CD14-positive monocyte (primary cell): ENCODE data around the gene NUDT8. TPM values are rescaled to one million over a fixed set of nuclear protein-coding genes. Genes with fewer than 3 reads are reported as not detected.

Experiments used
- DNase-seq, 3 donors: peaks; one replicate each; pipeline ENCODE4 v3.0.0-alpha.2; 2011 to 2022
- H2AFZ ChIP-seq: 2 replicates; pipeline ENCODE4 v1.6.0; 2012; ENCODE audit warnings: mild to moderate bottlenecking, low read depth, low read length, inconsistent platforms; ENCODE audit not compliant: insufficient read depth, poor library complexity, severe bottlenecking
- H3K27ac ChIP-seq, 2 donors: 1 replicate in 1 of 2; 2 replicates in 1 of 2; pipeline ENCODE4 v1.5.1; 2012 to 2013; ENCODE audit warnings: low read length in 2 of 2, control low read depth in 1 of 2, inconsistent platforms in 1 of 2, low read depth in 1 of 2, mild to moderate bottlenecking in 1 of 2
- H3K27me3 ChIP-seq, 2 donors: one replicate each; pipeline versions ENCODE4 v1.6.0 to v1.6.1; 2011 to 2013; ENCODE audit warnings: low read length in 2 of 2; ENCODE audit not compliant: control insufficient read depth in 2 of 2, insufficient read depth in 2 of 2
- H3K36me3 ChIP-seq, 2 donors: replicated peaks in 1 of 2; 1 replicate in 1 of 2; 2 replicates in 1 of 2; pipeline versions ENCODE4 v1.5.1 to v1.6.1; 2012 to 2013; ENCODE audit warnings: low read length in 2 of 2, control low read depth in 1 of 2, inconsistent platforms in 1 of 2, mild to moderate bottlenecking in 1 of 2; ENCODE audit not compliant: insufficient read depth in 2 of 2, control insufficient read depth in 1 of 2
- H3K4me1 ChIP-seq, 2 donors: 1 replicate in 1 of 2; 2 replicates in 1 of 2; pipeline versions ENCODE4 v1.5.1 to v1.6.1; 2012 to 2013; ENCODE audit warnings: low read length in 2 of 2, control low read depth in 1 of 2, inconsistent platforms in 1 of 2, mild to moderate bottlenecking in 1 of 2, moderate library complexity in 1 of 2; ENCODE audit not compliant: insufficient read depth in 2 of 2, control insufficient read depth in 1 of 2
- H3K4me2 ChIP-seq: replicated peaks from 2 replicates; pipeline ENCODE3; 2012; ENCODE audit warnings: low read length, moderate library complexity, mild to moderate bottlenecking; ENCODE audit not compliant: poor library complexity, severe bottlenecking; ENCODE audit errors: extremely low read depth
- H3K4me3 ChIP-seq, 3 experiments: fragments of 200-600 bp in 1 of 3; sonication (generic) in 1 of 3; replicated peaks in 1 of 3; 1 replicate in 2 of 3; 2 replicates in 1 of 3; pipeline ENCODE4 v1.5.1; 2011 to 2013; ENCODE audit warnings: low read length in 3 of 3, mild to moderate bottlenecking in 3 of 3, control low read depth in 2 of 3, low read depth in 2 of 3, inconsistent platforms in 1 of 3, moderate library complexity in 1 of 3
- H3K79me2 ChIP-seq: 2 replicates; pipeline ENCODE4 v1.6.0; 2012; ENCODE audit warnings: mild to moderate bottlenecking, control low read depth, inconsistent platforms, low read length, moderate library complexity; ENCODE audit not compliant: insufficient read depth
- H3K9ac ChIP-seq: 2 replicates; pipeline ENCODE4 v1.6.0; 2017; ENCODE audit warnings: low read length, mild to moderate bottlenecking; ENCODE audit not compliant: insufficient read depth, poor library complexity, severe bottlenecking
- H3K9me3 ChIP-seq, 2 donors: replicated peaks in 1 of 2; 1 replicate in 1 of 2; 2 replicates in 1 of 2; pipeline versions ENCODE4 v1.5.1 to v1.6.1; 2012 to 2013; ENCODE audit warnings: low read length in 2 of 2, control low read depth in 1 of 2; ENCODE audit not compliant: control insufficient read depth in 1 of 2, insufficient read depth in 1 of 2
- H4K20me1 ChIP-seq: 2 replicates; pipeline ENCODE4 v1.6.0; 2012; ENCODE audit warnings: mild to moderate bottlenecking, low read length, control low read depth, moderate library complexity; ENCODE audit not compliant: insufficient read depth
- H3K27ac Mint-ChIP-seq, 7 donors: one replicate each; pipeline ENCODE4 v1.8.0; 2020; ENCODE audit warnings: mild to moderate bottlenecking in 7 of 7, mixed read lengths in 7 of 7, moderate library complexity in 6 of 7, inconsistent platforms in 2 of 7
- H3K27me3 Mint-ChIP-seq, 3 donors: one replicate each; pipeline ENCODE4 v1.8.0; 2021 to 2022; ENCODE audit warnings: low read depth in 3 of 3, mild to moderate bottlenecking in 3 of 3, mixed read lengths in 3 of 3, moderate library complexity in 3 of 3, inconsistent platforms in 1 of 3
- H3K36me3 Mint-ChIP-seq, 2 donors: one replicate each; pipeline ENCODE4 v1.8.0; 2020; ENCODE audit warnings: mixed read lengths in 2 of 2, inconsistent platforms in 1 of 2, mild to moderate bottlenecking in 1 of 2
- H3K4me1 Mint-ChIP-seq: one replicate; pipeline ENCODE4 v1.8.0; 2020; ENCODE audit warnings: mild to moderate bottlenecking, mixed read lengths
- H3K4me3 Mint-ChIP-seq, 2 donors: one replicate each; pipeline ENCODE4 v1.8.0; 2020; ENCODE audit warnings: mild to moderate bottlenecking in 2 of 2, mixed read lengths in 2 of 2, moderate library complexity in 1 of 2
- H3K9me3 Mint-ChIP-seq, 7 donors: one replicate each; pipeline ENCODE4 v1.8.0; 2020 to 2022; ENCODE audit warnings: mixed read lengths in 7 of 7, mild to moderate bottlenecking in 6 of 7, moderate library complexity in 6 of 7, inconsistent platforms in 2 of 7
- WGBS: methylation state at CpG from one replicate; pipeline ENCODE4 v1.1.5; 2013; ENCODE audit warnings: missing lambda C conversion rate; ENCODE audit not compliant: insufficient coverage; 5-methylcytosine and 5-hydroxymethylcytosine counted together
- intact Hi-C, 2 donors: fragments of 100-400 bp; cut with micrococcal nuclease; formaldehyde crosslinking; loops; one replicate each; pipeline versions ENCODE4 v1.15.0 to v1.15.1; 2023
- polyA plus RNA-seq, 3 donors: library from polyadenylated mRNA; depleted of rRNA in 1 of 3; unstranded in 2 of 3; stranded (reverse) in 1 of 3; fragments of 300-500 nt in 2 of 3; fragments of >200 nt in 1 of 3; fragmentation: Illumina TruSeq in 2 of 3; gene quantifications; 1 replicate in 2 of 3; 2 replicates in 1 of 3; pipeline ENCODE4 v1.2.3, GENCODE V29; 2012 to 2021
- small RNA-seq: library from RNA; depleted of rRNA; stranded (forward); fragments of <200 nt; gene quantifications from one replicate; pipeline ENCODE3, GENCODE V24; 2012; ENCODE audit warnings: low read depth; ENCODE audit not compliant: insufficient read length
- TF ChIP-seq, protein P1 (sequence below): fragments of 200-600 bp; IDR thresholded peaks from one replicate; pipeline ENCODE4 v1.8.0; 2022; ENCODE audit warnings: antibody characterized with exemption, mild to moderate bottlenecking

The NUDT8 gene
- polyA plus RNA-seq, 3 donors, result 0.92 to 1.4 (median 1.3) TPM

DNA sequence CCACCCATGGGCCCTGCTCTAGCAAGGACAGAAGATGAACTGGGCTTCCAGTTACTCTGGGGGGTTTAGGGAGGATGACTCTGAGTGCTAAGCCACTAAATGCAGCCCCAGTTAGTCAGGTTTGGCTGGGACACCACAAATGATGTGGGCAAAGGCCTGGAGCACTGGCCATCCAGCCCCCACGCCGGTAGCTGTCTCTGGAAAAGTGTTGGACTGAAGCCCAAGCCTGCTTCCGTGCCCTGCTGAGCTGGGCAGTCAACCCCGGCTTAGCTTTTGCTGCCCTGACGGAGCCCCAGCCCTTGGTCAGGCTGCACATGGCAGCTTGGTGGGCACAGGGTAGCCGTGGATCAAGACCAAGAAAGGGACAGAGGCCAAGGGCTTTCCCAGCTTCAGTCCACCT is 51.8 kb downstream of the NUDT8 start:
- Histone ChIP-seq H3K79me2 (no peaks in the 10 kb centered on the region), H3K4me1 (peaks cover 22 to 23% of the 10 kb centered on the region in 2 donors), H3K4me3 (no peak overlapping the region), H4K20me1 (no peaks in the 10 kb centered on the region), H3K36me3 (no peaks in the 10 kb centered on the region), H3K27ac (no peak overlapping the region), H3K9me3 (no peaks in the 10 kb centered on the region), H3K4me2 (no peak overlapping the region), H3K9ac (no peak overlapping the region), H3K27me3 (no peaks in the 10 kb centered on the region), H2AFZ (no peak overlapping the region)
- WGBS, result 92% methylated on average over 6 of the region's 6 CpGs
- H3K9me3 Mint-ChIP-seq, result no peaks in the 10 kb centered on the region
- intact Hi-C loops, result no loop called here
- no peak for DNase-seq
- no peak overlapping the region for H3K27ac Mint-ChIP-seq
- H3K36me3 Mint-ChIP-seq, result no peaks in the 10 kb centered on the region
- H3K27me3 Mint-ChIP-seq, result peaks cover 8 to 23% (median 16%) of the 10 kb centered on the region in 3 donors
- no peak overlapping the region for H3K4me3 Mint-ChIP-seq
- TF ChIP-seq, protein P1, sequence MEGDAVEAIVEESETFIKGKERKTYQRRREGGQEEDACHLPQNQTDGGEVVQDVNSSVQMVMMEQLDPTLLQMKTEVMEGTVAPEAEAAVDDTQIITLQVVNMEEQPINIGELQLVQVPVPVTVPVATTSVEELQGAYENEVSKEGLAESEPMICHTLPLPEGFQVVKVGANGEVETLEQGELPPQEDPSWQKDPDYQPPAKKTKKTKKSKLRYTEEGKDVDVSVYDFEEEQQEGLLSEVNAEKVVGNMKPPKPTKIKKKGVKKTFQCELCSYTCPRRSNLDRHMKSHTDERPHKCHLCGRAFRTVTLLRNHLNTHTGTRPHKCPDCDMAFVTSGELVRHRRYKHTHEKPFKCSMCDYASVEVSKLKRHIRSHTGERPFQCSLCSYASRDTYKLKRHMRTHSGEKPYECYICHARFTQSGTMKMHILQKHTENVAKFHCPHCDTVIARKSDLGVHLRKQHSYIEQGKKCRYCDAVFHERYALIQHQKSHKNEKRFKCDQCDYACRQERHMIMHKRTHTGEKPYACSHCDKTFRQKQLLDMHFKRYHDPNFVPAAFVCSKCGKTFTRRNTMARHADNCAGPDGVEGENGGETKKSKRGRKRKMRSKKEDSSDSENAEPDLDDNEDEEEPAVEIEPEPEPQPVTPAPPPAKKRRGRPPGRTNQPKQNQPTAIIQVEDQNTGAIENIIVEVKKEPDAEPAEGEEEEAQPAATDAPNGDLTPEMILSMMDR, result no peak
- H3K4me1 Mint-ChIP-seq, result peaks cover 26% of the 10 kb centered on the region

Small RNA genes within 50 kb of the gene (small RNA-seq; reads per million reads assigned to genes)
- not detected for gene AP003385.3

Other genes starting within 250 kb of the NUDT8 start
- 10 to 100 TPM in 1 of 3 donors, 1 to 10 TPM in 2; 3.7 to 31.7 (median 3.8) TPM for gene RAD9A, start 238.0 kb downstream of the NUDT8 start, polyA plus RNA-seq
- gene PPP1CA, start 228.1 kb downstream of the NUDT8 start, polyA plus RNA-seq, result 100 to 1,000 TPM; 209 to 551 (median 461) TPM
- 10 to 100 TPM; 68.6 to 72.9 (median 71.6) TPM for gene TBC1D10C, start 225.9 kb downstream of the NUDT8 start, polyA plus RNA-seq
- gene CARNS1, start 214.3 kb downstream of the NUDT8 start, polyA plus RNA-seq, result under 1 TPM in 1 of 3 donors, not detected in 2; 0.09 TPM
- gene RPS6KB2, start 201.4 kb downstream of the NUDT8 start, polyA plus RNA-seq, result 100 to 1,000 TPM in 1 of 3 donors, 10 to 100 TPM in 2; 51.6 to 101 (median 53.8) TPM
- 10 to 100 TPM in 1 of 3 donors, 1 to 10 TPM in 2; 2.1 to 14.3 (median 2.8) TPM for gene PTPRCAP, start 192.3 kb downstream of the NUDT8 start, polyA plus RNA-seq
- gene CORO1B, start 186.5 kb downstream of the NUDT8 start, polyA plus RNA-seq, result 100 to 1,000 TPM; 105 to 151 (median 106) TPM
- gene GPR152, start 177.2 kb downstream of the NUDT8 start, polyA plus RNA-seq, result not detected
- 1 to 10 TPM in 1 of 3 donors, under 1 TPM in 1, not detected in 1; 0.28 to 1.7 TPM for gene CABP4, start 174.6 kb downstream of the NUDT8 start, polyA plus RNA-seq
- 100 to 1,000 TPM in 1 of 3 donors, 10 to 100 TPM in 2; 67.4 to 104 (median 76.8) TPM for gene TMEM134, start 160.7 kb downstream of the NUDT8 start, polyA plus RNA-seq
- gene AIP, start 146.9 kb downstream of the NUDT8 start, polyA plus RNA-seq, result 100 to 1,000 TPM in 1 of 3 donors, 10 to 100 TPM in 2; 76.7 to 132 (median 99.3) TPM
- 100 to 1,000 TPM in 1 of 3 donors, 10 to 100 TPM in 2; 11.7 to 122 (median 22.2) TPM for gene PITPNM1, start 124.6 kb downstream of the NUDT8 start, polyA plus RNA-seq
- gene CDK2AP2, start 121.8 kb downstream of the NUDT8 start, polyA plus RNA-seq, result 10 to 100 TPM; 47.8 to 80.2 (median 78.5) TPM
- gene CABP2, start 106.5 kb downstream of the NUDT8 start, polyA plus RNA-seq, result not detected
- gene GSTP1, start 46.1 kb downstream of the NUDT8 start, polyA plus RNA-seq, result 1,000 to 10,000 TPM in 2 of 3 donors, 100 to 1,000 TPM in 1; 853 to 1,483 (median 1,250) TPM
- gene NDUFV1, start 23.0 kb downstream of the NUDT8 start, polyA plus RNA-seq, result 100 to 1,000 TPM in 1 of 3 donors, 10 to 100 TPM in 2; 71.6 to 174 (median 72.1) TPM
- not detected for gene TBX10, start 9.8 kb upstream of the NUDT8 start, polyA plus RNA-seq
- gene ACY3, start 20.8 kb upstream of the NUDT8 start, polyA plus RNA-seq, result under 1 TPM; 0.16 to 0.61 (median 0.21) TPM
- gene ALDH3B2, start 44.7 kb upstream of the NUDT8 start, polyA plus RNA-seq, result not detected